ENCODE results near the gene NPAS3. TPM values are rescaled to one million over a fixed set of nuclear protein-coding genes. Genes with fewer than 3 reads are reported as not detected.
A peak's percentile ranks its signal among the peaks of the same experiment; 100 is the strongest.

The NPAS3 gene
- total and polyA plus RNA-seq, 2 donors (not counting 1 experiment from before 2014, with no cell fraction given) = 0.10 to 0.50 TPM

DNA sequence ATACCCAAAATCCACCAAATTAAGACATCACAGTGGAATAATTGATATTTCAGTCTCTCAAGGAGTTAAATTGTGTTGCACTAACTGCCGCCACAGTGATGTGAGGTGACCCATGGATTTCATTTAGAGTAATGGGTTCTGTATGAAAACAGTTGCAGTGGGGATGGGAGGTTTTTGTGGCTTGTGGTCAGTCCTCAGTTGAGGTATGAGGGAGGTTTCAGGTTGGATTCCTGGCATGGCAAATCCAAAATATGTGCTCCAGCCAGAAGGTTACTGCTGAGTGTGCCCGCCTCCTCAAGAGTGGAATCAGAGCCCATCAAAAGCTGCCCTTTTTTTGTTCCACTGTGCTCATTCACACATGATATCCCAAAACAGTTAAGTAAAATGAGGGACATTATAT lies 525.1 kb downstream of the NPAS3 start:
- Histone ChIP-seq H3K4me2 (ENCODE audit: extremely low read depth, insufficient read depth, low read length) (no peak overlapping the region), H3K79me2 (ENCODE audit: control insufficient read depth, insufficient read depth, low read length) (no peaks in the 10 kb centered on the region), H2AFZ (ENCODE audit: low read length) (no peak overlapping the region), H3K36me3 (ENCODE audit: control insufficient read depth, insufficient read depth, low read length) (no peaks in the 10 kb centered on the region), H3K27me3 (ENCODE audit: control insufficient read depth, insufficient read depth, low read length) (no peaks in the 10 kb centered on the region), H4K20me1 (ENCODE audit: control insufficient read depth, extremely low read depth, insufficient read depth, low read length) (no peaks in the 10 kb centered on the region), H3K27ac (ENCODE audit: insufficient read depth, low read length) (no peak overlapping the region), H3K4me3 (replicated peaks in 1 of 4; ENCODE audit: control extremely low read depth in 1 of 4, insufficient read depth in 1 of 4, low read depth in 3 of 4, low read length in 4 of 4) (no peak overlapping the region), H3K9ac (ENCODE audit: insufficient read depth, low read length) (no peak overlapping the region), H3K4me1 (ENCODE audit: control insufficient read depth, extremely low read depth, insufficient read depth, low read length) (no peaks in the 10 kb centered on the region), H3K9me3 (ENCODE audit: control insufficient read depth, insufficient read depth, low read depth, low read length) (no peaks in the 10 kb centered on the region)
- DNase-seq (ENCODE audit: low read depth in 2 of 2) = peak in 1 of 2 donors; percentile 62
- TF ChIP-seq EZH2 (IDR thresholded peaks at IDR 0.05; ENCODE audit: low read length, missing control alignments) = no peak
- TF ChIP-seq, protein P1, sequence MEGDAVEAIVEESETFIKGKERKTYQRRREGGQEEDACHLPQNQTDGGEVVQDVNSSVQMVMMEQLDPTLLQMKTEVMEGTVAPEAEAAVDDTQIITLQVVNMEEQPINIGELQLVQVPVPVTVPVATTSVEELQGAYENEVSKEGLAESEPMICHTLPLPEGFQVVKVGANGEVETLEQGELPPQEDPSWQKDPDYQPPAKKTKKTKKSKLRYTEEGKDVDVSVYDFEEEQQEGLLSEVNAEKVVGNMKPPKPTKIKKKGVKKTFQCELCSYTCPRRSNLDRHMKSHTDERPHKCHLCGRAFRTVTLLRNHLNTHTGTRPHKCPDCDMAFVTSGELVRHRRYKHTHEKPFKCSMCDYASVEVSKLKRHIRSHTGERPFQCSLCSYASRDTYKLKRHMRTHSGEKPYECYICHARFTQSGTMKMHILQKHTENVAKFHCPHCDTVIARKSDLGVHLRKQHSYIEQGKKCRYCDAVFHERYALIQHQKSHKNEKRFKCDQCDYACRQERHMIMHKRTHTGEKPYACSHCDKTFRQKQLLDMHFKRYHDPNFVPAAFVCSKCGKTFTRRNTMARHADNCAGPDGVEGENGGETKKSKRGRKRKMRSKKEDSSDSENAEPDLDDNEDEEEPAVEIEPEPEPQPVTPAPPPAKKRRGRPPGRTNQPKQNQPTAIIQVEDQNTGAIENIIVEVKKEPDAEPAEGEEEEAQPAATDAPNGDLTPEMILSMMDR (conservative IDR thresholded peaks at IDR 0.05 in 1 of 2, IDR thresholded peaks at IDR 0.05 in 1 of 2; ENCODE audit: low read depth in 1 of 2, low read length in 2 of 2) = no peak

DNA sequence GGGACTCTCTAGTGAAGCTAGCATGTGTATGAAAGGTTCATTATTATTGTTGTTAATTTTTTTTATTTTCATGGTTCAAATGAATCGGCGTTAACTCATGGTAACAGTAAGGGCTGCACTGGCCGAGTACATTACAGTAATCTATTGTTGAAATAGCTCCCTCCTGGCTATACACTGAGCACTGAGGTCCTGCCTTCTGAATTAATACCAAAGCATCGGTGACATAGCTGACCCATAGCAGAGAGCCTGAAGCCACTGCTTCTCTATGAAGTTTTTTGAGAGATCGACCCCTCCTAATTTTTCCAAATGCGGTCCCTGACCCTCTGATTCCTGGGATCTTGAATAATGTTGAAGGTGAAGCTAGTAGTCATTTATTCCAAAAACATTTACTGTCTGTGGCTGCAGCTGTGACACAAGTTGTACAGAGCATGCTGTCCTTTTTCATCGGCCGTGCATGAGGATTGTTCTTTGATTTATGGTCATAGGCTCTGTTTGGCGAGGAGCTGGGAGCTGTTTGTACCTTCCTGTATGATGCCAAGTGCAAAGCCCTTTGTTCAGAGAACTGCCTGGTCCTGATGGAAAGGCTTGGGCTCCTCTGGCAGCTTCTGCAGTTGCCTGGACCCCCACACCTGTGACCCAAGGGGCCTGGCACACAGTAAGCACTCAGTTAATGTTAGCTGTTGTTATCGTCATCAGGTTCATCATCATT lies 525.7 kb downstream of the NPAS3 start:
- no peak overlapping the region for H3K27ac ChIP-seq (ENCODE audit: insufficient read depth, low read length)
- no peaks in the 10 kb centered on the region for H3K4me1 ChIP-seq (ENCODE audit: control insufficient read depth, extremely low read depth, insufficient read depth, low read length)
- no peaks in the 10 kb centered on the region for H3K9me3 ChIP-seq (ENCODE audit: control insufficient read depth, insufficient read depth, low read depth, low read length)
- no peak overlapping the region for H3K4me3 ChIP-seq (replicated peaks in 1 of 4; ENCODE audit: control extremely low read depth in 1 of 4, insufficient read depth in 1 of 4, low read depth in 3 of 4, low read length in 4 of 4)
- H3K4me2 ChIP-seq (ENCODE audit: extremely low read depth, insufficient read depth, low read length) = no peak overlapping the region
- DNase-seq (ENCODE audit: low read depth in 2 of 2) = no peak
- no peaks in the 10 kb centered on the region for H3K79me2 ChIP-seq (ENCODE audit: control insufficient read depth, insufficient read depth, low read length)
- H4K20me1 ChIP-seq (ENCODE audit: control insufficient read depth, extremely low read depth, insufficient read depth, low read length) = no peaks in the 10 kb centered on the region
- no peak overlapping the region for H3K9ac ChIP-seq (ENCODE audit: insufficient read depth, low read length)
- H3K36me3 ChIP-seq (ENCODE audit: control insufficient read depth, insufficient read depth, low read length) = no peaks in the 10 kb centered on the region
- TF ChIP-seq, protein P1 (conservative IDR thresholded peaks at IDR 0.05 in 1 of 2, IDR thresholded peaks at IDR 0.05 in 1 of 2; ENCODE audit: low read depth in 1 of 2, low read length in 2 of 2) = no peak
- TF ChIP-seq EZH2 (IDR thresholded peaks at IDR 0.05; ENCODE audit: low read length, missing control alignments) = no peak
- no peak overlapping the region for H2AFZ ChIP-seq (ENCODE audit: low read length)
- no peaks in the 10 kb centered on the region for H3K27me3 ChIP-seq (ENCODE audit: control insufficient read depth, insufficient read depth, low read length)

DNA sequence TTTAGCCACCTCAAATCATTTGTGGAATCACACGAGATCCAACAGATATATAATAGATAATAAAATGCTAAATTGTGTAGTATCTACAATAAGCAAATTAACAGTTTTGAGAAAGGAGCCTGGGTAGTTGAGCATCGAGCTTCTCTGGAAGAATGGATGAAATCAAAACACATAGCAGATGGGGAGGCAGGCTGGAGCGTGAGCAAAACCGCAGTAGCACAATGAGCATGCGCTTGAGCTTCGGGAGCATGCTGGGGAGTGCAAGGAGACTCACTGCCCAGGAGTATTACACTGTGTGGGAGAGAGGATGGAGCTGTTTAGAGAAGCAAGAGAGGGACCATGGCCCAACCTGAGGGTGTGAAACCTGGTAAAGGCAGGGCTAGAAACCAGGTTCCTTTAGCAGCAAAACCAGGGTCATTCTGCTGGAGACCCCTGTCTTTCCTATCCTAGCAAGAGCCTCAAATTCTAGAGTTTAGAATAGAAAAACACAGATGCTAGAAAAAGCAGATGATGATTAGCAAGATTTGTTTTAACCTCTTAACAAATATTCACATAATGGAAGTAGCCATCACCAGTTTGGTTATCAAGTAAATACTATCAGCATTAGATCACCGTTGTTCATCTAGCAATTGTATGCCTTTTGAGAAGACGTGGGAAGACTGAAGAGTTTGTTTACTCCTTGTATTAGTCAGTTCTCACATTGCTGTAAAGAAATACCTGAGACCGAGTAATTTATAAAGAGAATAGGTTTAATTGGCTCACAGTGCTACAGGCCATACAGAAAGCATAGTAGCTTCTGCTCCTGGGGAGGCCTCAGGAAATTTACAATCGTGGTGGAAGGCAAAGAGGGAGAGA lies 527.4 kb downstream of the NPAS3 start:
- Histone ChIP-seq H3K9ac (ENCODE audit: insufficient read depth, low read length) (no peak overlapping the region), H3K79me2 (ENCODE audit: control insufficient read depth, insufficient read depth, low read length) (no peaks in the 10 kb centered on the region), H2AFZ (ENCODE audit: low read length) (no peak overlapping the region), H3K4me1 (ENCODE audit: control insufficient read depth, extremely low read depth, insufficient read depth, low read length) (no peaks in the 10 kb centered on the region), H3K9me3 (ENCODE audit: control insufficient read depth, insufficient read depth, low read depth, low read length) (no peaks in the 10 kb centered on the region), H3K36me3 (ENCODE audit: control insufficient read depth, insufficient read depth, low read length) (no peaks in the 10 kb centered on the region), H3K4me2 (ENCODE audit: extremely low read depth, insufficient read depth, low read length) (no peak overlapping the region), H4K20me1 (ENCODE audit: control insufficient read depth, extremely low read depth, insufficient read depth, low read length) (no peaks in the 10 kb centered on the region), H3K27ac (ENCODE audit: insufficient read depth, low read length) (no peak overlapping the region), H3K27me3 (ENCODE audit: control insufficient read depth, insufficient read depth, low read length) (no peaks in the 10 kb centered on the region), H3K4me3 (replicated peaks in 1 of 4; ENCODE audit: control extremely low read depth in 1 of 4, insufficient read depth in 1 of 4, low read depth in 3 of 4, low read length in 4 of 4) (no peak overlapping the region)
- DNase-seq (ENCODE audit: low read depth in 2 of 2) = peak in 1 of 2 donors; percentile 84
- TF ChIP-seq EZH2 (IDR thresholded peaks at IDR 0.05; ENCODE audit: low read length, missing control alignments) = no peak
- TF ChIP-seq, protein P1 (conservative IDR thresholded peaks at IDR 0.05 in 1 of 2, IDR thresholded peaks at IDR 0.05 in 1 of 2; ENCODE audit: low read depth in 1 of 2, low read length in 2 of 2) = no peak
